A549 (cell line): ENCODE results near the gene ADAM20. TPM values are rescaled to one million over a fixed set of nuclear protein-coding genes. Genes with fewer than 3 reads are reported as not detected.

Experiments
- ATAC-seq, 2 experiments: fragments of 200-7000 bp in 1 of 2; fragments of >200 bp in 1 of 2; cut with Nextera tagmentation in 1 of 2; cut with Tn5 transposase in 1 of 2; 3 replicates each; pipeline versions ENCODE4 v1.8.0 to v1.9.1; 2018 to 2020; ENCODE audit warnings: mild to moderate bottlenecking in 1 of 2, moderate library complexity in 1 of 2
- CTCF ChIA-PET: fragments of 300-600 bp; sonication (Branson Sonifier 250); formaldehyde crosslinking; extraction: SDS; loops from one replicate; lab custom pipeline; 2021; ENCODE audit warnings: antibody characterized with exemption, inconsistent platforms; lab: Yijun Ruan, JAX
- POLR2A ChIA-PET: fragments of 350-600 bp; formaldehyde crosslinking; extraction: SDS; loops from one replicate; lab custom pipeline; 2021; ENCODE audit warnings: antibody characterized with exemption, inconsistent platforms; lab: Yijun Ruan, JAX
- DNase-seq, 2 experiments: peaks; one replicate each; pipeline versions ENCODE4 v3.0.0 to v3.0.0-alpha.2; 2011 to 2016; ENCODE audit warnings: low read depth in 1 of 2, low spot score in 1 of 2
- FAIRE-seq: peaks from 2 replicates; lab custom pipeline; 2011; peaks lifted over from hg19 to GRCh38; lab: Jason Lieb, UNC
- H3K27ac ChIP-seq, 2 experiments: fragments of >200 bp; sonication (Bioruptor Twin); formaldehyde crosslinking; 3 replicates each; pipeline ENCODE4 v1.5.1; 2016 to 2017
- H3K4me1 ChIP-seq: fragments of >200 bp; sonication (Bioruptor Twin); formaldehyde crosslinking; 3 replicates; pipeline ENCODE4 v1.6.1; 2016
- H3K4me2 ChIP-seq: fragments of >200 bp; sonication (Bioruptor Twin); formaldehyde crosslinking; 3 replicates; pipeline ENCODE4 v1.6.1; 2016
- H3K4me3 ChIP-seq: fragments of >200 bp; sonication (Bioruptor Twin); formaldehyde crosslinking; 3 replicates; pipeline ENCODE4 v1.5.1; 2016
- H3K9me3 ChIP-seq: fragments of >200 bp; sonication (Bioruptor Twin); formaldehyde crosslinking; 3 replicates; pipeline ENCODE4 v1.6.1; 2016
- CTCF ChIP-seq: fragments of >200 bp; sonication (Bioruptor Twin); formaldehyde crosslinking; IDR thresholded peaks from 3 replicates; pipeline ENCODE4 v1.5.1; 2016
- EHMT2 ChIP-seq: fragments of 200-600 bp; sonication (generic); IDR thresholded peaks from 2 replicates; pipeline ENCODE4 v1.6.1; 2016; ENCODE audit warnings: antibody characterized with exemption, low read depth, mild to moderate bottlenecking, moderate library complexity
- ESRRA ChIP-seq: fragments of 150-350 bp; IDR thresholded peaks from 2 replicates; pipeline ENCODE4 v1.6.1; 2014; ENCODE audit warnings: mild to moderate bottlenecking, low read length, borderline replicate concordance
- FOSB ChIP-seq: fragments of 250-450 bp; sonication (Bioruptor Pico); IDR thresholded peaks from 2 replicates; pipeline ENCODE4 v1.5.0; 2020; ENCODE audit warnings: mild to moderate bottlenecking, moderate library complexity
- FOXS1 ChIP-seq: fragments of 250-450 bp; sonication (Bioruptor Pico); IDR thresholded peaks from 2 replicates; pipeline ENCODE4 v1.5.0; 2020; ENCODE audit warnings: mild to moderate bottlenecking, moderate library complexity
- GATA3 ChIP-seq: IDR thresholded peaks from 2 replicates; pipeline ENCODE4 v1.6.1; 2012; ENCODE audit warnings: borderline replicate concordance
- HOXA7 ChIP-seq: fragments of 250-450 bp; sonication (Bioruptor Pico); IDR thresholded peaks from 2 replicates; pipeline ENCODE4 v1.5.0; 2020; ENCODE audit warnings: mild to moderate bottlenecking, moderate library complexity
- HOXB13 ChIP-seq: fragments of 250-450 bp; sonication (Bioruptor Pico); IDR thresholded peaks from 2 replicates; pipeline ENCODE4 v1.5.0; 2020; ENCODE audit warnings: low read depth, mild to moderate bottlenecking, moderate library complexity
- HOXB5 ChIP-seq: fragments of 250-450 bp; sonication (Bioruptor Pico); IDR thresholded peaks from 2 replicates; pipeline ENCODE4 v1.5.0; 2020; ENCODE audit warnings: mild to moderate bottlenecking, moderate library complexity
- JUNB ChIP-seq: fragments of >200 bp; sonication (Bioruptor Twin); formaldehyde crosslinking; IDR thresholded peaks from 2 replicates; pipeline ENCODE4 v1.6.1; 2016
- KDM1A ChIP-seq: fragments of 200-600 bp; sonication (generic); IDR thresholded peaks from 2 replicates; pipeline ENCODE4 v1.6.1; 2016; ENCODE audit warnings: low read depth, mild to moderate bottlenecking
- NFE2L2 ChIP-seq: fragments of 150-350 bp; conservative IDR thresholded peaks from 2 replicates; pipeline ENCODE4 v1.6.1; 2014; ENCODE audit warnings: low read length
- NPAS2 ChIP-seq: fragments of 250-450 bp; sonication (Bioruptor Pico); IDR thresholded peaks from 2 replicates; pipeline ENCODE4 v1.8.0; 2022; ENCODE audit warnings: mild to moderate bottlenecking, moderate library complexity, borderline replicate concordance
- POLR2A ChIP-seq: IDR thresholded peaks from 2 replicates; pipeline ENCODE4 v1.6.1; 2012; ENCODE audit warnings: mild to moderate bottlenecking, low read length
- POLR2AphosphoS2 ChIP-seq: conservative IDR thresholded peaks from 2 replicates; pipeline ENCODE4 v1.6.1; 2012; ENCODE audit warnings: low read length, improper control_type of control experiment, inconsistent platforms
- RAD21 ChIP-seq, 2 experiments: fragments of >200 bp in 1 of 2; sonication (Bioruptor Twin) in 1 of 2; formaldehyde crosslinking in 1 of 2; IDR thresholded peaks in 1 of 2; conservative IDR thresholded peaks in 1 of 2; 2 replicates in 1 of 2; 3 replicates in 1 of 2; pipeline ENCODE4 v1.6.1; 2012 to 2018; ENCODE audit warnings: inconsistent platforms in 1 of 2
- RARB ChIP-seq: fragments of 250-450 bp; sonication (Bioruptor Pico); IDR thresholded peaks from 2 replicates; pipeline ENCODE4 v1.8.0; 2021; ENCODE audit warnings: mild to moderate bottlenecking, moderate library complexity
- RCOR1 ChIP-seq: fragments of 150-350 bp; IDR thresholded peaks from 2 replicates; pipeline ENCODE4 v1.6.1; 2014; ENCODE audit warnings: antibody characterized with exemption, low read length, low read depth
- SMC3 ChIP-seq: fragments of >200 bp; sonication (Bioruptor Twin); formaldehyde crosslinking; IDR thresholded peaks from 3 replicates; pipeline ENCODE4 v1.6.1; 2018; ENCODE audit warnings: inconsistent platforms
- SREBF2 ChIP-seq: fragments of 450-650 bp; IDR thresholded peaks from 2 replicates; pipeline ENCODE4 v1.6.1; 2014; ENCODE audit warnings: mild to moderate bottlenecking, moderate library complexity
- TP53 ChIP-seq: fragments of 250-450 bp; sonication (Bioruptor Pico); IDR thresholded peaks from 2 replicates; pipeline ENCODE4 v1.5.0; 2021; ENCODE audit warnings: mild to moderate bottlenecking, moderate library complexity
- ZC3H11A ChIP-seq: fragments of 450-650 bp; IDR thresholded peaks from 2 replicates; pipeline ENCODE4 v1.6.1; 2014; ENCODE audit warnings: antibody characterized with exemption, mild to moderate bottlenecking
- ZFP36 ChIP-seq: fragments of 450-650 bp; IDR thresholded peaks from 2 replicates; pipeline ENCODE4 v1.6.1; 2014; ENCODE audit warnings: borderline replicate concordance; ENCODE audit not compliant: partially characterized antibody
- WGBS: methylation state at CpG from one replicate; pipeline ENCODE4 v1.1.6; 2017; ENCODE audit errors: missing lambda C conversion rate; 5-methylcytosine and 5-hydroxymethylcytosine counted together
- polyA plus RNA-seq, 4 experiments: library from polyadenylated mRNA; depleted of rRNA in 3 of 4; stranded (reverse); fragments of >200 nt; fragmentation: RNase III in 1 of 4; extraction: RNeasy Plus Mini Kit Qiagen cat#74134 plus additional on column Dnase treatment in 1 of 4; gene quantifications; 2 replicates in 3 of 4; 3 replicates in 1 of 4; pipeline ENCODE4 v1.2.3, GENCODE V29; 2011 to 2017
- TF ChIP-seq, protein P1 (sequence below): fragments of 450-650 bp; IDR thresholded peaks from 2 replicates; pipeline ENCODE4 v1.6.1; 2014; ENCODE audit warnings: antibody characterized with exemption
- TF ChIP-seq, protein P2 (sequence below): IDR thresholded peaks from 2 replicates; pipeline ENCODE4 v1.6.1; 2012
- TF ChIP-seq, protein P3 (sequence below): fragments of 250-450 bp; sonication (Bioruptor Pico); IDR thresholded peaks from 2 replicates; pipeline ENCODE4 v1.5.0; 2020; ENCODE audit warnings: low read depth, mild to moderate bottlenecking, moderate library complexity
- TF ChIP-seq, protein P4 (sequence below): fragments of >200 bp; sonication (Bioruptor Twin); formaldehyde crosslinking; IDR thresholded peaks from 2 replicates; pipeline ENCODE4 v1.6.1; 2016
- TF ChIP-seq, protein P5 (sequence below): fragments of 150-350 bp; IDR thresholded peaks from 2 replicates; pipeline ENCODE4 v1.6.1; 2014; ENCODE audit warnings: low read depth, mild to moderate bottlenecking, low read length
- TF ChIP-seq, protein P6 (sequence below): IDR thresholded peaks from 2 replicates; pipeline ENCODE4 v1.6.1; 2012

Gene ADAM20
- polyA plus RNA-seq, 2 of the 4 experiments (the other 2 are of a cell fraction): 0.09 TPM; not detected in 1

DNA sequence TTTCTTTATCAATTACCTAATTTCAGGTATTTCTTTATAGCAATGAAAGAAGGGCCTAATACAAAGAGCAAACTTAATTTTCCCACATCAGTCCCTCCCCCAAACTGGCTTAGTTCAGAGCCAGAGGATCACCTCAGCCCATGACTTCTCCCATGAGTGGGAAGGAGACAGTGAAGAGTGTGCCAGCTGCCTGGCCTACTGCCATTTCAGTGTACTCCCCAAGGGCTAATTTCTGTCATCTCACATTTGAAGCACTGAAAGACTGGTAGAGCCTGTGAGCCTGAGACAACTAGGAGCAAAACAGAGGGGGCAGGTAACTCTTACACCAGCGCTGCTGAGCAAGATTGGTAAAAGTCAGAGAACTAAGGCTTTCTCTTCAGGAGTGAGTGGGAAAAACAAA lies 29.1 kb upstream of the ADAM20 start:
- POLR2A ChIA-PET: no interaction called here
- no peaks in the 10 kb centered on the region for H3K4me1 ChIP-seq
- H3K27ac ChIP-seq: no peak overlapping the region
- FAIRE-seq: no peak
- CTCF ChIA-PET: interaction anchor here (1.1 kb wide), 1 partner anchor 150 kb away, joined by 3 read pairs; no protein-coding TSS in a partner anchor
- no peak for ATAC-seq
- H3K4me2 ChIP-seq: no peak overlapping the region
- peaks cover 11% of the 10 kb centered on the region; the same call in 2 of the 3 replicates for H3K9me3 ChIP-seq
- no peak for DNase-seq
- no peak overlapping the region for H3K4me3 ChIP-seq
- TF ChIP-seq RCOR1 (no peak), NFE2L2 (no peak), RAD21 (conservative IDR thresholded peaks at IDR 0.05 in 1 of 2, IDR thresholded peaks at IDR 0.05 in 1 of 2) (no peak), POLR2AphosphoS2 (no peak)
- TF ChIP-seq, protein P1, sequence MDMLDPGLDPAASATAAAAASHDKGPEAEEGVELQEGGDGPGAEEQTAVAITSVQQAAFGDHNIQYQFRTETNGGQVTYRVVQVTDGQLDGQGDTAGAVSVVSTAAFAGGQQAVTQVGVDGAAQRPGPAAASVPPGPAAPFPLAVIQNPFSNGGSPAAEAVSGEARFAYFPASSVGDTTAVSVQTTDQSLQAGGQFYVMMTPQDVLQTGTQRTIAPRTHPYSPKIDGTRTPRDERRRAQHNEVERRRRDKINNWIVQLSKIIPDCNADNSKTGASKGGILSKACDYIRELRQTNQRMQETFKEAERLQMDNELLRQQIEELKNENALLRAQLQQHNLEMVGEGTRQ: no peak
- TF ChIP-seq, protein P2, sequence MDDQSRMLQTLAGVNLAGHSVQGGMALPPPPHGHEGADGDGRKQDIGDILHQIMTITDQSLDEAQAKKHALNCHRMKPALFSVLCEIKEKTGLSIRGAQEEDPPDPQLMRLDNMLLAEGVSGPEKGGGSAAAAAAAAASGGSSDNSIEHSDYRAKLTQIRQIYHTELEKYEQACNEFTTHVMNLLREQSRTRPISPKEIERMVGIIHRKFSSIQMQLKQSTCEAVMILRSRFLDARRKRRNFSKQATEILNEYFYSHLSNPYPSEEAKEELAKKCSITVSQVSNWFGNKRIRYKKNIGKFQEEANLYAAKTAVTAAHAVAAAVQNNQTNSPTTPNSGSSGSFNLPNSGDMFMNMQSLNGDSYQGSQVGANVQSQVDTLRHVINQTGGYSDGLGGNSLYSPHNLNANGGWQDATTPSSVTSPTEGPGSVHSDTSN: no peak
- WGBS: 94% methylated on average over 1 of the region's 1 CpG

DNA sequence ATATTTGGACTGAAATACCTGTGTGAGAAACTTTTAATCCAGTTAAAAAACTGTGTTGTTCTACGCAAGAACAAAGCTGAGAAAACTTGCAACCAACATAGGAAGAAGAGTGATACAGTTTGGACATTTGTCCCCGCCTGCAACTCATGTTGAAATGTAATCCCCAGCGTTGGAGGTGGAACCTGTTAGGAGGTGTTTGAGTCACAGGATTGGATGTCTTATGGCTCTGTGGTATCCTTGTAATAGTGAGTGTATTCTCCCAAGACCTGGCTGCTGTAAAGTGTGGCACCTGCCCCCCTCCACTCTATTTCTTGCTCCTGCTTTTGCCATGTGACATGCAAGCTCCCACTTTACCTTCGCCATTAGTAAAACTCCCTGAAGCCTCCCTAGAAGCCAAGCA lies 28.6 kb upstream of the ADAM20 start:
- Histone ChIP-seq H3K9me3 (peaks cover 11% of the 10 kb centered on the region; the same call in 2 of the 3 replicates), H3K4me2 (no peak overlapping the region), H3K27ac (no peak overlapping the region), H3K4me1 (no peaks in the 10 kb centered on the region), H3K4me3 (no peak overlapping the region)
- ChIA-PET CTCF (interaction anchor here (1.5 kb wide), 1 partner anchor 255 kb away, joined by 4 read pairs; no protein-coding TSS in a partner anchor), POLR2A (no interaction called here)
- ATAC-seq (no peak), DNase-seq (no peak), FAIRE-seq (no peak)
- 92% methylated on average over 4 of the region's 4 CpGs for whole genome bisulfite sequencing
- TF ChIP-seq ESRRA: no peak
- no peak for TF ChIP-seq POLR2A
- TF ChIP-seq JUNB: no peak
- TF ChIP-seq GATA3: no peak
- no peak for TF ChIP-seq RARB
- TF ChIP-seq ZFP36: no peak
- TF ChIP-seq HOXB5: no peak
- TF ChIP-seq, protein P3, sequence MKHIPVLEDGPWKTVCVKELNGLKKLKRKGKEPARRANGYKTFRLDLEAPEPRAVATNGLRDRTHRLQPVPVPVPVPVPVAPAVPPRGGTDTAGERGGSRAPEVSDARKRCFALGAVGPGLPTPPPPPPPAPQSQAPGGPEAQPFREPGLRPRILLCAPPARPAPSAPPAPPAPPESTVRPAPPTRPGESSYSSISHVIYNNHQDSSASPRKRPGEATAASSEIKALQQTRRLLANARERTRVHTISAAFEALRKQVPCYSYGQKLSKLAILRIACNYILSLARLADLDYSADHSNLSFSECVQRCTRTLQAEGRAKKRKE (CRISPR knock-in tag): no peak
- TF ChIP-seq FOSB: no peak
- TF ChIP-seq TP53 (CRISPR knock-in tag): no peak
- TF ChIP-seq EHMT2: no peak
- no peak for TF ChIP-seq ZC3H11A
- TF ChIP-seq KDM1A: no peak
- TF ChIP-seq FOXS1 (CRISPR knock-in tag): no peak

GRCh38 chr14:70558356-70558755 lies 23.6 kb upstream of the ADAM20 start:
- no peak for ATAC-seq
- Histone ChIP-seq H3K4me1 (no peaks in the 10 kb centered on the region), H3K27ac (no peak overlapping the region), H3K4me2 (no peak overlapping the region), H3K9me3 (peaks cover 11% of the 10 kb centered on the region; the same call in 2 of the 3 replicates), H3K4me3 (no peak overlapping the region)
- DNase-seq: no peak
- ChIA-PET POLR2A (no interaction called here), CTCF (interaction anchor here (0.7 kb wide), 1 partner anchor 10 kb away, joined by 3 read pairs; no protein-coding TSS in a partner anchor)
- no peak for FAIRE-seq
- TF ChIP-seq, protein P4, sequence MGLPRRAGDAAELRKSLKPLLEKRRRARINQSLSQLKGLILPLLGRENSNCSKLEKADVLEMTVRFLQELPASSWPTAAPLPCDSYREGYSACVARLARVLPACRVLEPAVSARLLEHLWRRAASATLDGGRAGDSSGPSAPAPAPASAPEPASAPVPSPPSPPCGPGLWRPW: no peak
- no peak for TF ChIP-seq CTCF
- TF ChIP-seq, protein P2: no peak
- TF ChIP-seq SMC3: no peak
- TF ChIP-seq, protein P5, sequence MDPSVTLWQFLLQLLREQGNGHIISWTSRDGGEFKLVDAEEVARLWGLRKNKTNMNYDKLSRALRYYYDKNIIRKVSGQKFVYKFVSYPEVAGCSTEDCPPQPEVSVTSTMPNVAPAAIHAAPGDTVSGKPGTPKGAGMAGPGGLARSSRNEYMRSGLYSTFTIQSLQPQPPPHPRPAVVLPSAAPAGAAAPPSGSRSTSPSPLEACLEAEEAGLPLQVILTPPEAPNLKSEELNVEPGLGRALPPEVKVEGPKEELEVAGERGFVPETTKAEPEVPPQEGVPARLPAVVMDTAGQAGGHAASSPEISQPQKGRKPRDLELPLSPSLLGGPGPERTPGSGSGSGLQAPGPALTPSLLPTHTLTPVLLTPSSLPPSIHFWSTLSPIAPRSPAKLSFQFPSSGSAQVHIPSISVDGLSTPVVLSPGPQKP: no peak
- TF ChIP-seq ESRRA: no peak
- no peak for TF ChIP-seq HOXB13 (CRISPR knock-in tag)
- no peak for TF ChIP-seq RAD21 (conservative IDR thresholded peaks at IDR 0.05 in 1 of 2, IDR thresholded peaks at IDR 0.05 in 1 of 2)
- no peak for TF ChIP-seq NPAS2
- TF ChIP-seq SREBF2: no peak
- TF ChIP-seq, protein P6, sequence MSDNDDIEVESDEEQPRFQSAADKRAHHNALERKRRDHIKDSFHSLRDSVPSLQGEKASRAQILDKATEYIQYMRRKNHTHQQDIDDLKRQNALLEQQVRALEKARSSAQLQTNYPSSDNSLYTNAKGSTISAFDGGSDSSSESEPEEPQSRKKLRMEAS: no peak
- no peak for TF ChIP-seq HOXA7 (CRISPR knock-in tag)
